ENCODE results near the gene ANK3.

GRCh38 chr10:60423920-60424319 is 34.2 kb upstream of the ANK3 start:
- TF ChIP-seq CTCF (conservative IDR thresholded peaks at IDR 0.05 in 1 of 2, IDR thresholded peaks at IDR 0.05 in 1 of 2; ENCODE audit: low read depth in 1 of 2, low read length in 2 of 2) (no peak), EZH2 (IDR thresholded peaks at IDR 0.05; ENCODE audit: low read length, missing control alignments) (no peak)

Data from fibroblast of lung (primary cell).